Measurements from ENCODE around the gene LIMK2.
"Not testable (repeated sequence)": the region's sequence is repeated elsewhere in the genome, so short reads cannot be mapped to it uniquely, and the experiment has no call there.

The LIMK2 gene

GRCh38 chr22:31211862-31212730 lies at the start of gene LIMK2:
LIMK2 (plus strand) TSS chr22:31212298; CDS start chr22:31212409, 111 bp downstream.
- DNase-seq, result no peak

DNA sequence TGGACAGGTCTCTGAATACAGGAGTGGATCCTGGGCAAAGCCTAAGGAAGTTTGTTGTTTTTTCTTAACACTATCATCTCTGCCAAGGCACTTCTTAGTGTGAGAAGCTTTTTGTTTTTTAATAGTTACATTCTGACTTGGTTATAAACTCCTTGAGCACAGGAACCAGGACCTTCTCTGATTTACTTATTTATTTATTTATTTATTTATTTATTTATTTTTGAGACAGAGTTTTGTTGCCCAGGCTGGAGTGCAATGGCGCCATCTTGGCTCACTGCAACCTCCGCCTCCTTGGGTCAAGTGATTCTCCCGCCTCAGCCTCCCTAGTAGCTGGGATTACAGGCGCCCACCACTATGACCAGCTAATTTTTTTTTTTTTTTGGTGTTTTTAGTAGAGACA lies 41.1 kb upstream of the LIMK2 start:
- no peak for DNase-seq

DNA sequence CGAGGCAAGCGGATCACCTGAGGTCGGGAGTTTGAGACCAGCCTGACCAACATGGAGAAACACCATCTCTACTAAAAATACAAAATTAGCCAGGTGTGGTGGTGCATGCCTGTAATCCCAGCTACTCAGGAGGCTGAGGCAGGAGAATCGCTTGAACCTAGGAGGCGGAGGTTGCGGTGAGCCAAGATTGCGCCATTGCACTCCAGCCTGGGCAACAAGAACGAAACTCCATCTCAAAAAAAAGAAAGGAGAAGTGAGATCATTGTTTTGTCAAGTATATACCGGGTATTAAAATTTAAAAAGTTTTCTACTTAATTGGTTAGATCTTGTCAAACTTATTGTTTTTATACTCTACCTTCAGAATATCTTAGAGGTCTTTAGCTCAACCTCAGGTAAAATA lies 40.4 kb upstream of the LIMK2 start:
- not testable (repeated sequence) for DNase-seq

DNA sequence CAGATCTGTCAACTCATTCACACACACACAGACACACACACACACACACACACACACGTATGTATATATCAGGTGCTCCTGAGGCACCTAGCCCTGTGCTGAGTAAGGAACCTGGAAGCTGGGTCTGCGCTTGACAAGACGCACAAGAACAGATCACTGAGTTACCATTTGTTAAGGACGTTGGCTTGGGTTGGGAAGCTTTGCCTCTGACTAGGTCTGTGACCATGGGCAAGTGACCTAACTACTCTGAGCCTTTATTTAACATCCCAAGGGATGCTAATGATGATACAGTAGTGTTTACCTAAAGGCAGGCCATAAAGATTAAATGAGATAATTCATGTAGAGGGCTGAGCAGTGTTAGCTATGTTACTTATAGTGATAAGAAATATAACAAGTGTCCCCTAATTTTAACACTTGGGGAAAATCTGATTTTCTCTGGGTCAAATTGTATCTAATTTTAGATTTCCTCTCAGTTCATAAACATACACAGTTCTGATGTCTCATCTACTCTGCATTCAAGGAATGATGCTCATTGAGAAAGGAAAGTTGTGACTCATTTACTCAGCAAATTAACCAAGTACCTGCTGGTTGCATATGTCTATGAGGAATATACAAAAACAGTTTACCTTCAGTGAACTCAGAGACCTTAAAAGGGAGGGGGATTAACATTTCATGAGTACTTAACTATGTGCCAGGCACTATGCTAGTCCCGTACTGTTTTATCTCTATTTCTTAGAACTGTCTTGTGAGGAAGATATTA lies 38.5 kb upstream of the LIMK2 start:
- no peak for DNase-seq

DNA sequence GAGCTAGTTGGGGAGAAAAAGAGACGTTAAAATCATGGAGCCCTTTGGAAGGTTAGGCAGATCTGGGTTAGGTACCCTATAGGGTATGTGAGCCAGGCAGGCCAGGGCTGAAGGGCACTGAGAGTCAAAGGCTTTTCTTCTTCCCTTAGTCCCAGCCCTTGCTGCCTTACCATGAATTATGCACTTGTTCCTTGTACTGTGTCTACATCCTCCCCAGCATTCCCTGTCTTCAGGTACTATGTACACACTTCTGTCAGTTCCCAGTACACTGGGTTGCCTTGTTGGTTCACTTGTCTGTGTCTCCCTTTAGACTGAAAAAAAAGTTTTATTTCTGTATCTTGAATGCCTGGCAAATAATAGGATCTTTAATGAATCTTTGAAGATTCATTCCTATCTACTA lies 35.2 kb upstream of the LIMK2 start:
- no peak for DNase-seq

- DNase-seq, result no peak
Measured at GRCh38 chr22:31177420-31178162, 34.5 kb upstream of the LIMK2 start.

DNA sequence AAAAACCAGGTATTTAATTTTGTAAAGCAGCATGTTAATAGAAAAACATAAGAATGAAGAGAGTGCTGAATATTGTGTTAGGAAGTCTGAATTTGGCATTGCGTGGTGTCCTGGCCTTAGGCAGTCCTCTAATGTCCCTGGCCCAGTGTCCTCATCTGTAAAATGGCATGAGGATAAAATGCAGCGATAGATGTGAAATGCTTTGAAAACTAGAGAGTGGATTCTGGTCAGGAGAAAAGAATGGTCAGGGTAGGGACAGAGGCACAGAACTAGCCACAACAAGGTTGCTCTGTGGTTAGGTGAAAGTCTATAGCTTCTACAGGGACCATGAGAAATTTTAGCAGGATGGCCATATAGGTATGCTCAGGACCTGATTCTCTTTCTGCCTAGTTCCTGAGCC lies 33.2 kb upstream of the LIMK2 start:
- DNase-seq, result no peak

GRCh38 chr22:31179345-31179744 lies 32.8 kb upstream of the LIMK2 start:
- DNase-seq, result no peak

GRCh38 chr22:31184015-31184414 lies 28.1 kb upstream of the LIMK2 start:
- no peak for DNase-seq

DNA sequence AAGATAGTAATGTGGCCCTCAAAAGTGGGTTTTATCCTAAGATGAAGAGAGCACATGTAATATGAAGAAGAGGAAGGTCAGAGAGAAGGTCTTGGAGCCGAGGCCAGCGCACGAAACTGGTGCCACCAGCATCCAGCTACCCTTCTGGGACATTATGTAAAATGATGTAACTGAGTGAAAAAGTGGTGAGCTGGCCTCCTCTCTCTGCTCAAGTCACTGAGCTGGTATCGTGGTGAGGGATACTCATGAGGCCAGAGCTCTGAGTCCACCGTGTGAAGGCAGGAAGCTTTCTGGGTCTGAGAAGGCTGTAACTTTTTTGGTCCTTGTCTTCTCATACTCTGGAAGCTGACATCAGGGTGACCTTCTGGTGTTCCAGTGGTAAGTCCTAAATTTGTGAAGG lies 27.0 kb upstream of the LIMK2 start:
- DNase-seq, result no peak

DNA sequence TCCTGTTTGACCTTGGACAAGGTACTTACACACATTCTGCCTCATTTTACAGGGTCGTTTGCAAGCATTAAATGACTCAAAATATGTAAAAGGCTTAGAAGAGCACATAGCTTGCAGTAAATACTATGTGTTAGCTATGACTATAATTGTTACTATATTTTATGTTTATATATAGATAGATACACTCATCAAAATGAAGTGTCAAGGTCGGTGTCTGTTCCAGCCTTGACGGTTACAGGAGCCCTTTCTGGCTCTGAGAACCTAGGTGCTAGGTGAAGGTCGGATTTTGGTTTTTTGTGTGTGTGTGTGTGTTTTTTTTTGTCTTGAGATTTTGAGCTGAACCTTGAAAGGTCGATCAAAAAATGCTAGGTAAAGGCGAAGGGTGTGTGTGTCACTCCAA lies 24.5 kb upstream of the LIMK2 start:
- no peak for DNase-seq

- DNase-seq, result no peak
Measured at GRCh38 chr22:31192513-31192912, 19.6 kb upstream of the LIMK2 start.

- DNase-seq, result no peak
Measured at GRCh38 chr22:31193092-31193491, 19.0 kb upstream of the LIMK2 start.

- DNase-seq, result not testable (repeated sequence)
Measured at GRCh38 chr22:31194681-31195080, 17.4 kb upstream of the LIMK2 start.

DNA sequence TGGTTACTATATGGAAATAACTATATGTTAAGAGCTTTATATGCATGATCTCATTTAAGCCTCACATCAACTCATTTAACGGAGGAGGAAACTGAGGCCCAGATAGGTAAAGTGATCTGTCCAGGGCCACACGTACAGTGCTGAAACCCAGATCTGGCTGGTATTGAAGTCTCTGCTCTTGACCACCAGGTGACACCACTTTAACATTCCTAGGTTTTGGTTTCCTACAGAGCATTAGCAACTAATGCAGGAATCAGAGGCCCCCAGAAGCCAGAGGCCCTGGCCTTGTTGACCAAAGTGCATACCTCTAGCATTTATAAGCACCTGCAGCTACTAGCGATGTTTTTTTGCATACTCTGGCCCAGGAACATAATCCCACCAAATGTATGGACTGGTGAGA lies 12.9 kb upstream of the LIMK2 start:
- DNase-seq, result no peak

GRCh38 chr22:31204352-31204984 lies 7.6 kb upstream of the LIMK2 start:
- not testable (repeated sequence) for DNase-seq

DNA sequence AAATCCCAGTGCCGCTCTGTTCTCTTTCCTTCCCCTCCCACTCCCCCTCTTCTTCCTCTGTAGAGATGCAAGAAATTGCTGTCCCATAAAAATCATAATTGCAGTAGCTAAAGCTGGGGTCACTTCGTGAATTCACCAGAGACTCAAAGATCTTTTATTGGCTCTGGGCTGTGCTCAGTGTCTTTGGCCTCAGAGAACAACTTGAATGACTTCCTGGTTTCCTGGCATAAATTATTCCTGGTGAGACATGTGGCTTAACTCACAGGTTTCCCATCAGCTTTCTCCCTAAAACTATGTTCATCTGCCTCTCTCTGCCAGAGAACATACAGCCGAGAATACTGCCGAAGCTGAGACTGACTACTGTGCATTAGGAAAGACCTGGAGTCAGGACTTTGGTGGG lies 7.0 kb upstream of the LIMK2 start:
- not testable (repeated sequence) for DNase-seq

- not testable (repeated sequence) for DNase-seq
Measured at GRCh38 chr22:31206460-31206859, 5.6 kb upstream of the LIMK2 start.

DNA sequence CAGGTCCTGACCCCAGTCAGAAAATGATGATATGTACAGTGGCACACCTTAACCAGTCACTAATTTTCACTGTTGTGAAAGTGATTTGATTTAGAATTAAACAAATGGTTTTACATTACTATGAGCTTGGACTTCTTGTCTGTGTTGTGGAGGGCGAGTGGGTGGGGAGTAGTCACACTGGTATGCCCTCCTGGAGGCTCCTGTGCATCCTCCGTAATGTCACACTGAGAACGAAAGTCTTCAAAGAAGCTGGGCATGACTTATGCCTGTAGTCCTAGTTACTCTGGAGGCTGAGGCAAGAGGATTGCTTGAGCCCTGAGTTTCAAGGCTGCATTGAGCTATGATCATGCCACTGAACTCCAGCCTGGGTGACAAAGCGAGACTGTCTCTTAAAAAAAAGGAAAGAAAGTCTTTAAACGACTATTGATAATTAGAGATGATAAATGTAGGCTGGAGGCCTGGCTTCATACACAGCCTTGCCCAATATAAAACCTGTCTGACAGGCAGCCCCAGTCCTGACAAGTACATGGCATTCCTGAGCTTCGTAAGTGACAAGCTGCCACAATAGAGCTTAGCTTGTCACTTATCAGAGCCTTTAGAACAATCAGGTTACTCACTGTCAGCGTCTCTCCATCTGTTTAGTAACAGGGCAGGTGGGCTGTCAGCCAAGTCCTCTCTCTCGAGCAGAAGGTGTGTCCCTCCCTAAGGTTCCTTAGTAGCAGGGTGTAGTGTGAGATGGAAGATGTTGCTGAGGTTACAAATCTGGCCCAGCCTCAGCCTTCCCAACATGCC lies 5.0 kb upstream of the LIMK2 start:
- peak in 1 of 2 experiments; percentile 50 for DNase-seq

DNA sequence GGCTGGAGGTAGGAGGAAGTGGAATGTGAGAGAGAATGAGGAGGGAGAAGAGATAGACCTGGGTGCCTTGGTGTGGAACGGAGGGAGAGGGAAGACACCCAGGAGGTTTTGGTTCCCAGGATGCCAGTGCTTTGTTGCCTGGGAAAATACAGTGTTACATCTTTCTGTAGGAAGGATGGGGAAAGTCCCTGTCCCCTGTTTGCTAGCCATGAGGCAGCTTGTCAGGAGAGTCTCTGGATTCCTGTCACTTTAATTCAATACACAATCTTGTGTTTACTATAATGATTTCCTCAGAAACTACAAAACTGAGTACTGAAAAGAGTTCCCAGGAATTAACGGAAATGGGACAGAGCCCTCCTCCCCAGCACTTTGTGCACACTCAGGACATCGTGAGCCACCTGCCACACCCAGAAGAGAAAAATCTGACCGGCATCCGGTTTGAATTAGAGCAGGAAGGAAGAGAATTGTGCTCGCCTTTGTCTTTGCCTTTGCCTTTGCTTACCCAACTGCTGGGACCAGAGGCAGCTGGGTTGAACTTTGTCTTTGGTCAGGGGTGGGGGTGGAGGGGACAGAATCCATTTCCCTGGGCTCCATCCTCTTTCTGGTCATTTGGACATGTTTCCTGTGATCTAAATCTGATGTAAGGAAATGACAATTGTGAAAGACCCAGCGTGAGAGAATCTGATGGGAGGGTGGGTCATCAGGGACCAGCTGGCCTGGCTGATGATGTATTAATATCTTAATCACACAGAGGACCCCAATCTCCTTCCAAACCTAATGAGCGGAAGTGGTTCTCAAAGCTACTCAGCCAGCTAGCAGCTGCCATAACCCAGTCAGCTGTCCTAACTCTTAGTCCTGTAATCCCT lies 1.3 kb upstream of the LIMK2 start:
- no peak for DNase-seq

- no peak for DNase-seq
Measured at GRCh38 chr22:31211482-31211861, 626 bp upstream of the LIMK2 start.

All from cerebellar nuclear complex (tissue), 1 donor.